ENCODE results near the gene MACROD2.

Gene MACROD2

DNA sequence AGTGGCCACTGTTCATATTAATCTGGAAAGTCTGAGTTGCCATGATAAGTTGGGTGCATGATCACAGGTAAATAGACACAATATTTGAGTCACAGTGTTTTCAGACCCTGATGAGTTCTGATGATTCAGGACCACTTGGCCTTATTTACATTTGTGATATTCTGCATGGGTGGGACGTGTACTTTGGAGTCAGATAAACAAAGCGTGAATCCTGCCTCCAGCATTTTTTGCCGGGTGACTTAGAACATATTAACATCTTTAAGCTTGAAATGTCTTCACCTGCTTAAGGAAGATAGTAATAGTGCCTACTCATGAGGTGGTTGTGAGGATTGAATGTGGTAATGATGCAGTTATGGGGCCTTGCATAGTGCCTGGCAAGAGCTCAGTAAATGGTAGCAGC lies 1582.8 kb downstream of the MACROD2 start:
- no peak for DNase-seq

DNA sequence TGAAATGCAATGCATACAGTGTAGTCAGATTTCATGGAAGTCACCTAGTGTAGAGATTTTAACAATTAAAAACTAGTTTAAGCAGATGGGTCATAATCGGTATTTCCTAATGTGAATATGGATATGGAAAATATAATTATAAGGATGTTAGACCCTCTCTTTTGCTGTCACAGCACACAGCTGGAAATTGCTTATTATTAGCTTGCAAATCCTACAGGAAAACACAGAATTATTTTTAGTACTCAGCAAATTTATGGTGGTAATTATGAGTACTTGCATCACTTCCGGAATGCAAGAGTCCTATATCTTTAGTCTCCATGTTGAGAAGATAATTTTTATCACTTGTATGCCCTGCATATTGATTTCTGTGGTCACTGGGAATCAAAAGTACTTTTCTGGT lies 1584.4 kb downstream of the MACROD2 start:
- DNase-seq, result no peak

DNA sequence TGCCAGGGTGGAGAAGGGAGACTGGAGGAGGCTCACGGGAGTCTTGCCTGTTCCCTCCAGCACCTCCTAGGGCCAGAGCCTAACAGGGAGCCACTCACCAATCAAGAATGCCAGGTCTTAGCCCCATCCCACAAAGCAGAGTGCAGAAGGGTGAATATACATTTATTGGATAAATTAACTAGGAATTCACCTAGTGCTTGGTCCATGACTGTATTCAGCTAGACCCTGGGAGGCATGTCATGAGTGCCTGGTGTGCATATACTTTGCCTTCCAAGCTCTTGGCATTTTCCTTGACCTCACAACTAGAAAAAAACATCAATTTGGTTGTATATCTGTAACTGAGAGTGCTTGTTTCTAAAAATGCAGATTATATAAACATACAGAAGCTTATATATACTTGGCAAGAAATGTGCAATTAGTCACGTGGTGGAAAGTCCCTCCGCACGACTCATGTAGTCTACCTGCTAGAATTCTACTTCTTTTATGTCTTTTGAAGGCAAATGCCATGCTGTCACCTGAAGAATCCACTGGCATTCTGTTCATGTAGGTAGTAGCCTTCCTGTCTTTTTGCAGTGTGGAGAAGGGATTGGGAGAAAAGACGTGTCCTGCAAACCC lies 1586.9 kb downstream of the MACROD2 start:
- DNase-seq, result no peak

DNA sequence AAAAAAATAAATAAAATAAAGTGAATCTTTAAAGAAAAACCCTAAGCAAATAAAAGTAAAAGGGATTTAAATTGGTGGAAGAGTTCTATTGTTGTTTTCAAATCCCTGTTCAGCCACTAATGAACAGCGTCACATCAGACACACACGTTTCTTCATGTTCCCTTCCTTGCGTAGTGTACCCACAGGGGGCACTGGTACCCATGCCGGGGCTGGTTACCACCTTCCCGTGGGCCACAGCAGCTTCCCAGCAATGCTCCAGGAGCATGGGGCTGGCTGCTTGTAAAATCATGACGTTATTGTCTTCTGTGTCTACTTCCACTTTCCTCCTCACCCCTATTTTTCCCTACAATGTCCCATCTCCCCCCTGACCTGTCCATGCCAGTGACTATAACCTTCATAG lies 1589.2 kb downstream of the MACROD2 start:
- DNase-seq, result no peak

GRCh38 chr20:15593081-15593480 lies 1597.8 kb downstream of the MACROD2 start:
- no peak for DNase-seq

- no peak for DNase-seq
Observed at GRCh38 chr20:15594158-15594695, 1598.9 kb downstream of the MACROD2 start.

DNA sequence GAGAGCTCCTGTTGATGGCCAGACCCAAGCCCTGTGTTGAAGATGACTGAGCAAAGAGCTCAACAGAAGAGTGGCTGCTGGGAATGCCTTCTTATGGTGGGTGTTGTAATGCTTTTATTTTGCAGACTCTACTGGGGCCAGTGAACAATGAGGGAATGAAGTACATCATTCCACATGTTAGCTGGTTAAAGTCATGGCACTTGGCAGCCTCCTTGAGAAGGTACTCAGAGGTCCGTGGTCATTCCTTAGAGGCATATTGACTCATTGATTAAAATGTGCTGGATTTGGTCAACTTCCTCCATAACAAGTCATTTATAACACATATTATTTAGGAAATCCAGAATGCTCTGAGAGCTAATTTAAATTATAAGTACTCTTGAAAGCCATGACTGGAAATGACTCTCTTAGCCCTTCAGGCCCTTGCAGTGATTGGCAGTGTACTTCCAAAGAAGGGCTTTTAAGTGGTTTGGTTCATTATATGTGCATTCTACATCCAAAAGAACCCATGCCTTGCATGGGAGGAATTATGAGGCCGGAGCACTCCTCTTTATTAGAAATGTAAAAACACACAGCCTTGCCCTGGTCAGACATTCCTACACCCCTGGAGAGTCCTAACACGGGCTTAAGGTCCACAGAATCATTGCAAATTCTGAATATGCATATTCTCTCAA lies 1601.0 kb downstream of the MACROD2 start:
- no peak for DNase-seq

GRCh38 chr20:15597306-15597705 lies 1602.0 kb downstream of the MACROD2 start:
- no peak for DNase-seq

DNA sequence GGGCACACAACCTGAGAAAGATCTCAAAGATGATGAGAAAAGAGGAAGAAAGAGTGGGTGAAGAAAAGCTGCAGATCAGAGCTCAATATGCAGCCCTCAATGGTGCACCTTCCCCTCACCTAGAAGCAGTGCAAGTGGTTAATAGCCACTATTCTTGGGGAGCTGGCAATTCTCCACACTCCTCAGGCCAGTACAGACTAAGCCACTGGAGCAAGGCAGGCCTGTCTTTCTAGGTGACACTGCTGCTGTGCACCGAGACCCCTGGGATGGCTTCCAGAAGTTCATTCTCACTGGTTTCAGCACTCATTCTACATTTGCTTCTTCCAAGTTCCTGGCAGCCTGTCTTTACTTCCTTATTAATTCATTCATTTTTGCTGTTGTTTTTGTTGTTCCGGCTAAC lies 1604.6 kb downstream of the MACROD2 start:
- no peak for DNase-seq

- no peak for DNase-seq
Observed at GRCh38 chr20:15600565-15600964, 1605.2 kb downstream of the MACROD2 start.

DNA sequence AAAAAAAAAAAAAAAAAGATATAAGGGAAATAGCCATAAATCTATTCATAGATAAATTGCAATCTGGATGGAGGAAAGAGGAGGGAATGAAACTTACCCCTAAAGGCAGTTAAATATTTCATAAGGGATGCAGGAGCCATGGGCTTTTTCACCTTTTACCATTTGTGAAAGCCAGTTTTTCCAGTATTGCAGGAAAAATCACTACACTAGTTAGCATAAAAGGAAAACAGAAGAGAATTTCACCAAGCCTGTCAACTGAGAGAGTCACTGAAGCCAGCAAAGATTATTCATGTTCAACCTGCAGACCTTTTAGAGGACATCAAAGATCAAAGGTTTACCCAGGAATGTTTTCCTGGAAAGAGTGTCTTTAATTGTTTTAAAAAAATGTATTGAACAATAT lies 1608.2 kb downstream of the MACROD2 start:
- no peak for DNase-seq

DNA sequence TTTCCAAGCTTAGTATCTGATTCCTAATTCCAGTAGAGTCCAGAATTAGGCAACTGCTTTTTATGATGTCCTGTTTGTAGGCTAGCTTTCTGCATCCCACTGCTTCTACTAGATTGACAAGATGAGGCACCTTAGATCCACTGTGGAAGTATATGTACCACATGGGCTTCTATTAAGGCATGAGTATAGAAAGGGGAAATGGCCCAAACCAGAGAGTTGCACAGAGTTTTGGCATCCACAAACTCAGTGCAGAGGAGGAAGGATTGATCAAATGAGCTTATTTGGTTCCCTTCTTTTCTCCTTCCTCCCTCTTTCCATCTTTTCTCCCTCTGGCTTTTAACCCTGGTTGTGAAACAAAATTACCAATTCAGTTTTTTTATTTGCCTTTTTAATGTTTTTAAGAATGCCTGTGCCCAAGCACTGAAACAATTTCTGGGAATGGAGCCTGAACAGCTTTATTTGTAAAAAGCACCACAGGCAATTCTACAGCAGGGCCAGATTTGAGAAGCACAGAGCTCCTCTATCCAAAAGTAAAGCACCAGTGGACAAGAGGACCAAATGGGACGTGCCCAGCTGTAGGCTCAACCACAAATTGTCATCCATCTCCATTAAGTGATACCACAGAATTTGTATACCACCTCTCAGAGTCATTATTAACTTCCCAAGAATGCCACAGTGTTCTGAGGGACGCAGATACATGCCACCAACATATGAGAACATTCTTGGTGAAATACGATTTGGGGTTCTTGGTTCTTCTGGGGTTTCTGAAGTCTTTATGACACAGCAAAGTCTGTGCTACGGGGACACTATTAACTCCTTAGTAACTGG lies 1608.9 kb downstream of the MACROD2 start:
- no peak for DNase-seq

GRCh38 chr20:15609921-15610320 lies 1614.6 kb downstream of the MACROD2 start:
- no peak for DNase-seq

DNA sequence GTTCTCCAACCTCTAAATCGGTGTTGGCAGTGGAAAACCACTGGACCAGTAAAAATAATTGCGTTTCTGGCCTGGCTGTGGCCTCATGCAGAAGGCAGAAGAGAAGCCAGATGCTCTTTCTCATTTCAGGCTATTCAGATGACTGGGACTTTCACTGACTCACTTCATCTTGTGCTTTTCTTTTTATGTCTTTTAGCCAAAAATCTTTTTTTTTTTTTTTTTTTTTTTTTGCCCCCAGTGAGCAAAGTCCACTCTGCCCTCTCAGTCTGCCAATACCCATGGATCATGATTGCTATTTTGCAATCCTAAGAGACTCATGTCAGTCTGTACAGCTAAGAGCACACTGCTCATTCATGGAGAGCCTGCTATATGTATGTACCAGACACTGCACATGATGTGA lies 1615.5 kb downstream of the MACROD2 start:
- no peak for DNase-seq

DNA sequence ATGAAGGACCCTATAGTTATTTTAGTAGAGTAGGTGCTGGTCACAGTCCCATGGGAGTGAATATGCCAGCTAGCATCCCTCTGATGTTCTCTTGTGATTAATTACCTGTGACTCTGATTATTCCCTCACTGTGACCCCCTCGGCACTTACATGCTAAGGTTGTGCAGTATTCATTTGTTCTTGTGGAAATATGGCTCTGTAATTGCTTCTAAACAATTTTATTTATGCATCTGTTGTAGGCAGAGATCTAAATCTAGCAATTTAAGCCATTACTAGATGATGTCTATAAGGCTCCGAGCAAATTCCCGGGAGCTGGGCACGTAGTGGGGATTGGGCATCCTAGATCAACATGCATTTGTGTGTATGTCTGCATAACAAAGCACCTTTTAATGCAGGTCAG lies 1616.2 kb downstream of the MACROD2 start:
- DNase-seq, result no peak

- no peak for DNase-seq
Observed at GRCh38 chr20:15612198-15612597, 1616.9 kb downstream of the MACROD2 start.

GRCh38 chr20:15612769-15613168 lies 1617.5 kb downstream of the MACROD2 start:
- no peak for DNase-seq

DNA sequence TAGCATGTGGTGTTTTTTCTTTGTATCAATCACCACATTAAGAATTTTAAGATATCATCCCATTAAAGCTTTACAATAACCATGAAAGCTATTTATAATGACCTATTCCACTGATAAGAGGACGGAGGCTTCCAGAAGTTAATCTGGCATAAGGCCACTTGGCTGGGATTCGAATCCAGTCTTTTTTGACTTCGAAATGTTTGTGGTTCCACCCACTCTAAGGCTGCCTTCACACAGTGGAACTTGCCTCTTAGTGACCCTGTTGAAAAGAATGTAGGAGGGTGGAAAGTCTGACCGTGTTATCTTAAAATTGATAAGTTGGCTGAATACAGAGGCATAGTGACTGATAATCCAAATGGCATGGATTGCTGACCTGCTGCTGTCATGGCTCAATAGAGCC lies 1618.2 kb downstream of the MACROD2 start:
- no peak for DNase-seq

DNA sequence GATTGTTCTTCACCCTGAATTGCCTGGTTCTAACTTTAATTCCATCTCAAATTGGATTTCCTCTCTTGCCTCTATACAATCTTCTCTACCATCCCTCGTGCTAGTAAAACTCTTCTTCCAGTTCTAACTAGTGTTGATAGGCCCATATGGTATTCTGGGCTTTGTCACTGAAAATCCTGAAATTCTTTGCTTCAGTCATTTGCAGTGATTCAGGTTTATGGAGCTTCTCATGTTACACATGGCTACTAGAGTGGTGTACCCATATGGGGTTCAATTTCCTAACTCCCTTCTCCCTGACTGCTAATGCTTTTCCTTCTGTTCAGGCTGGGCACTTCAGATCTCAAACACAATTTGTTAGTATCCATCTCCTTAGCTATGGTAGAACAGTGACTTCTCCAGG lies 1621.3 kb downstream of the MACROD2 start:
- no peak for DNase-seq

DNA sequence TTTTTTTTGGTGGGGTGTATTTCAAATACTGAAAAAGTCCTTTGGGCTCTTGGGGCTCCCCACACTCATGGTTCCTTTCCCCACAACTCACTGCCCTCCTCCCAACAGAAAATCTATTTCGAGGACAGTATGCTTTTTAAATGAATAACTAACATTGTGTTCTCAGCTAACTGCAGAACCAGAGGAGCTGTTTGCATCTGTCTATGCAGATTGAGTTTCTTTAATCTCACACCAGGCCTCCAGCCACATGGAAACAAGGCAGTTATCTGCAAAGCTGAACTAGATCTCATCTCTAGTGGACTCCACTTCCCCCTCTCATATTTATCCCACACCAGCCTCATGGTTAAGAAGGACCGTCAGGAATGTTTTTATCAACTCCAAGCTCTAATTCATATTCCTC lies 1622.8 kb downstream of the MACROD2 start:
- no peak for DNase-seq

GRCh38 chr20:15618912-15619311 lies 1623.6 kb downstream of the MACROD2 start:
- no peak for DNase-seq

- no peak for DNase-seq
Observed at GRCh38 chr20:15619341-15619740, 1624.0 kb downstream of the MACROD2 start.

GRCh38 chr20:15619816-15620215 lies 1624.5 kb downstream of the MACROD2 start:
- DNase-seq, result no peak

DNA sequence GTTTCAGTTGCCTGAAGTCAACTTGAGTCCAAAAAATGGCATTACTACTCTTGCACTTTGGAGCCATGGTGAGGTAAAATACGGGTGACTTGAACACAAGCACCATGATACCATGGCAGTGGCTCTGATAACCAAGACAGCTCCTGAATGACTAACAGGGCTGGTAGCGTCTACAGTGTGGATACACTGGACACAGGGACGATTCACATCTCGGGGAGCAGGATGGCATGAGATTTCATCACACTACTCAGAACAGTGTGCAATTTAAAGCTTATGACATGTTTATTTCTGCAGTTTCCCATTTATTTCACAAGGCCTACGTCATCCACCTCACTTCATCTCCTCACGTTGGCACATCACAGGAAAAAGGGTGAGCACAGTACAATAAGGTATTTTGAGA lies 1627.1 kb downstream of the MACROD2 start:
- no peak for DNase-seq
